ENCODE measurements around the gene TK1.

The TK1 gene

DNA sequence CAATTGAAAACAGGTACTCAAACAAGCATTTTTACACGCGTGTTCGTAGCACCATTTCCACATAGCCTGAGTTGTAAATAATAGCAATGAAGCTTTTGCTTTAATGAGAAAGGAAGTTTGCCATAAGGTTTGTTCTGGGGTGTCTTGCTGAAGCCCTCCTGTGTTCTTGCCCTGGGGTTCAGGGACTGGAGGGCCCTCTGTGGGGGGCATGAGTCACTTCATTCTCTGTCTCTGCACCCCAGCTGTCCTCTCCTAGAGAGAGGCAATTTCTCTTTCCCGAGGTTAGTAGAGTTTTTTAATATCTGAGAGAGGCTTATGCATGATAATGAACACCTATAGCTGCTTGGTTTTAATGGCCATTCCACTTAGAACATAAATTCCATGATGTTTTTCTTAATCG, 9.9 kb upstream of the TK1 start:
- Histone ChIP-seq H3K27me3 (ENCODE audit: insufficient read depth, poor library complexity, severe bottlenecking) (no peaks in the 10 kb centered on the region), H3K27ac (replicated peaks) (no peak overlapping the region), H3K4me3 (replicated peaks; ENCODE audit: insufficient read depth, low read length) (no peak overlapping the region)
- DNase-seq (ENCODE audit: low read depth in 1 of 2, low spot score in 1 of 2), result no peak
- TF ChIP-seq, protein P1, sequence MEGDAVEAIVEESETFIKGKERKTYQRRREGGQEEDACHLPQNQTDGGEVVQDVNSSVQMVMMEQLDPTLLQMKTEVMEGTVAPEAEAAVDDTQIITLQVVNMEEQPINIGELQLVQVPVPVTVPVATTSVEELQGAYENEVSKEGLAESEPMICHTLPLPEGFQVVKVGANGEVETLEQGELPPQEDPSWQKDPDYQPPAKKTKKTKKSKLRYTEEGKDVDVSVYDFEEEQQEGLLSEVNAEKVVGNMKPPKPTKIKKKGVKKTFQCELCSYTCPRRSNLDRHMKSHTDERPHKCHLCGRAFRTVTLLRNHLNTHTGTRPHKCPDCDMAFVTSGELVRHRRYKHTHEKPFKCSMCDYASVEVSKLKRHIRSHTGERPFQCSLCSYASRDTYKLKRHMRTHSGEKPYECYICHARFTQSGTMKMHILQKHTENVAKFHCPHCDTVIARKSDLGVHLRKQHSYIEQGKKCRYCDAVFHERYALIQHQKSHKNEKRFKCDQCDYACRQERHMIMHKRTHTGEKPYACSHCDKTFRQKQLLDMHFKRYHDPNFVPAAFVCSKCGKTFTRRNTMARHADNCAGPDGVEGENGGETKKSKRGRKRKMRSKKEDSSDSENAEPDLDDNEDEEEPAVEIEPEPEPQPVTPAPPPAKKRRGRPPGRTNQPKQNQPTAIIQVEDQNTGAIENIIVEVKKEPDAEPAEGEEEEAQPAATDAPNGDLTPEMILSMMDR (IDR thresholded peaks at IDR 0.05; ENCODE audit: insufficient read depth, low read length), result no peak

DNA sequence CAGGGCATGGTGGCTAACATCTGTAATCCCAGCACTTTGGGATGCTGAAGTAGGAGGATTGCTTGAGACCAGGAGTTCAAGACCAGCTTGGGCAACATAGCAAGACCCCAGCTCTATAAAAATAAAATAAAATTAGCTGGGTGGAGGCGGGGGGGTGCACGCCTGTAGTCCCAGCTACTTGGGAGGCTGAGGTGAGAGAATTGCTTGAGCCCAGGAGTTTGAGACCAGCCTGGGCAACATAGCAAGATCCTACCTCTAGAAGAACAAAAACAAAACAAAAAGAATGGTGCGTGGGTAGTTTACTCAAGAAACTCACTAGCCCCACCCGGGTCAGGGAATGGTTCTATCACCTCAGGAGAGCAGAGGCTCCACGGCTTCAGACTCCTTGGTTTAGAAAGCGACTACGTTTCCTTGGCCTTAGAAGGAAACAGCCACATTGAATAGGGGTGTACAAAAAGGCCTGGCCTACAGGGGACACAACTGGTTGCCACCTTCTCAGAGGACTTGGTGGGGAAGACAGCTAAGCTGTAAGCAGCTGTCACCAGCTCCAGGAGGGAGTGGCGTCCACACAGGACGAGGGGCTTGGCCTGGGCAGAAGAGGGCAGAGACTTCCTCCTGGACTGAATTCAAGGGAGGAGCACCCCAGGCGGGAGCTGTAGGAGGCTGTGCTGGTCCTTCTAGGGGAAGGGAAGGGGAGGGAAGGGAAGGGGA, 716 bp downstream of the TK1 start:
- Histone ChIP-seq H3K4me3 (replicated peaks; ENCODE audit: insufficient read depth, low read length) (peak overlapping the region; percentile 74), H3K27me3 (ENCODE audit: insufficient read depth, poor library complexity, severe bottlenecking) (no peaks in the 10 kb centered on the region), H3K27ac (replicated peaks) (no peak overlapping the region)
- DNase-seq (ENCODE audit: low read depth in 1 of 2, low spot score in 1 of 2), result peak; percentile 45 to 78
- TF ChIP-seq, protein P2, sequence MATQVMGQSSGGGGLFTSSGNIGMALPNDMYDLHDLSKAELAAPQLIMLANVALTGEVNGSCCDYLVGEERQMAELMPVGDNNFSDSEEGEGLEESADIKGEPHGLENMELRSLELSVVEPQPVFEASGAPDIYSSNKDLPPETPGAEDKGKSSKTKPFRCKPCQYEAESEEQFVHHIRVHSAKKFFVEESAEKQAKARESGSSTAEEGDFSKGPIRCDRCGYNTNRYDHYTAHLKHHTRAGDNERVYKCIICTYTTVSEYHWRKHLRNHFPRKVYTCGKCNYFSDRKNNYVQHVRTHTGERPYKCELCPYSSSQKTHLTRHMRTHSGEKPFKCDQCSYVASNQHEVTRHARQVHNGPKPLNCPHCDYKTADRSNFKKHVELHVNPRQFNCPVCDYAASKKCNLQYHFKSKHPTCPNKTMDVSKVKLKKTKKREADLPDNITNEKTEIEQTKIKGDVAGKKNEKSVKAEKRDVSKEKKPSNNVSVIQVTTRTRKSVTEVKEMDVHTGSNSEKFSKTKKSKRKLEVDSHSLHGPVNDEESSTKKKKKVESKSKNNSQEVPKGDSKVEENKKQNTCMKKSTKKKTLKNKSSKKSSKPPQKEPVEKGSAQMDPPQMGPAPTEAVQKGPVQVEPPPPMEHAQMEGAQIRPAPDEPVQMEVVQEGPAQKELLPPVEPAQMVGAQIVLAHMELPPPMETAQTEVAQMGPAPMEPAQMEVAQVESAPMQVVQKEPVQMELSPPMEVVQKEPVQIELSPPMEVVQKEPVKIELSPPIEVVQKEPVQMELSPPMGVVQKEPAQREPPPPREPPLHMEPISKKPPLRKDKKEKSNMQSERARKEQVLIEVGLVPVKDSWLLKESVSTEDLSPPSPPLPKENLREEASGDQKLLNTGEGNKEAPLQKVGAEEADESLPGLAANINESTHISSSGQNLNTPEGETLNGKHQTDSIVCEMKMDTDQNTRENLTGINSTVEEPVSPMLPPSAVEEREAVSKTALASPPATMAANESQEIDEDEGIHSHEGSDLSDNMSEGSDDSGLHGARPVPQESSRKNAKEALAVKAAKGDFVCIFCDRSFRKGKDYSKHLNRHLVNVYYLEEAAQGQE (IDR thresholded peaks at IDR 0.05; ENCODE audit: insufficient replicate concordance, low read depth), result no peak
- TF ChIP-seq, protein P1 (IDR thresholded peaks at IDR 0.05; ENCODE audit: insufficient read depth, low read length), result no peak
- TF ChIP-seq GABPA (IDR thresholded peaks at IDR 0.05; ENCODE audit: low read depth), result no peak
- TF ChIP-seq POLR2AphosphoS5 (IDR thresholded peaks at IDR 0.05; ENCODE audit: low read depth), result no peak
- no peak for TF ChIP-seq SPI1 (IDR thresholded peaks at IDR 0.05; ENCODE audit: borderline replicate concordance, low read depth)

DNA sequence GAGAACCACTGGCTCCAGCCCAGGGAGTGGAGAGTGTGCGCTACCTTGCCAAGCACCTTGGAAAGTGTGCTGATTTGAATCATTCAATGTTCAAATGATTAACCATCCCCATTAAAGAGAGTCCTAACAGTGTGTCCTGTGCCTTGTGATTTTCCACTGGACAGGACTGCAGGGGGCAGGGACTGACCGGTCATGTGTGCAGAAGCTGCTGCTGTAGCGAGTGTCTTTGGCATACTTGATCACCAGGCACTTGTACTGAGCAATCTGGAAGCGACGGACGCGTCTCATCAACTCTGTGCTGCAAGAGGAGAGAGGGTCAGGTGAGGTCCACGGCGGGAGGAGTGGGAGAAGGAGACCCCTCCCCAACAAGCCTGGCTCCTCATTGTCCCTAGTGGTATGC, 2.0 kb downstream of the TK1 start:
- Histone ChIP-seq H3K27me3 (ENCODE audit: insufficient read depth, poor library complexity, severe bottlenecking) (no peaks in the 10 kb centered on the region), H3K27ac (replicated peaks) (no peak overlapping the region), H3K4me3 (replicated peaks; ENCODE audit: insufficient read depth, low read length) (no peak overlapping the region)
- DNase-seq (ENCODE audit: low read depth in 1 of 2, low spot score in 1 of 2), result no peak
- TF ChIP-seq, protein P1 (IDR thresholded peaks at IDR 0.05; ENCODE audit: insufficient read depth, low read length), result no peak
- TF ChIP-seq SPI1 (IDR thresholded peaks at IDR 0.05; ENCODE audit: borderline replicate concordance, low read depth) (no peak), POLR2AphosphoS5 (IDR thresholded peaks at IDR 0.05; ENCODE audit: low read depth) (no peak), GABPA (IDR thresholded peaks at IDR 0.05; ENCODE audit: low read depth) (no peak)
- TF ChIP-seq, protein P2 (IDR thresholded peaks at IDR 0.05; ENCODE audit: insufficient replicate concordance, low read depth), result no peak

DNA sequence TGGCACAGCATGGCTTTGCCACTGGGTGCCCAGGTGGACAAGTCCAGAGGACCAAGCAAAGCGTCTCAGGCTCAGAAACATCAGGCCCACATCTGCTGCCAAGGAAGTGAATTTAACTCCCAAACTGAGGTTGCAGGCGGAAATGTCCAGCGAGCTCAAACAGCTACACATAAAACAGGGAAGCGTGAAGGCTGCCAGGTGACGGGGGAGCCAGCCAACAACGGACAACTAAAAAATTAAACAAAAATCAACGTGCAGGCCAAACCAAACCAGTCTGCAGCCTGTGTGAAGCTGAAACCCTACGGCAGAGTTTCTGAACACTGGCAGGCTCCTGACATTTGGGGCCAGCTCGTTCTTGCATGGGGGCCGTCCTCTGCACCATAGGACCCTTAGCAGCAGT, 2.5 kb downstream of the TK1 start:
- no peak overlapping the region for H3K4me3 ChIP-seq (replicated peaks; ENCODE audit: insufficient read depth, low read length)
- H3K27ac ChIP-seq (replicated peaks), result no peak overlapping the region
- TF ChIP-seq POLR2AphosphoS5 (IDR thresholded peaks at IDR 0.05; ENCODE audit: low read depth) (no peak), GABPA (IDR thresholded peaks at IDR 0.05; ENCODE audit: low read depth) (no peak), SPI1 (IDR thresholded peaks at IDR 0.05; ENCODE audit: borderline replicate concordance, low read depth) (no peak)
- TF ChIP-seq, protein P2 (IDR thresholded peaks at IDR 0.05; ENCODE audit: insufficient replicate concordance, low read depth), result no peak
- TF ChIP-seq, protein P1 (IDR thresholded peaks at IDR 0.05; ENCODE audit: insufficient read depth, low read length), result no peak
- DNase-seq (ENCODE audit: low read depth in 1 of 2, low spot score in 1 of 2), result no peak
- no peaks in the 10 kb centered on the region for H3K27me3 ChIP-seq (ENCODE audit: insufficient read depth, poor library complexity, severe bottlenecking)
